Heart left ventricle (tissue), 13 donors: ENCODE results near the gene CPNE9.

ENCODE experiments used
- CTCF ChIP-seq, 12 donors: fragments of 200-600 bp; sonication (generic) in 4 of 12; IDR thresholded peaks; one replicate each; pipeline versions ENCODE4 v1.5.0 to v1.8.0; 2018 to 2022; ENCODE audit warnings: antibody characterized with exemption in 12 of 12, mild to moderate bottlenecking in 5 of 12
- POLR2A ChIP-seq, 2 donors: fragments of 450-650 bp; IDR thresholded peaks; one replicate each; pipeline ENCODE4 v1.6.1; 2017; ENCODE audit warnings: antibody characterized with exemption in 2 of 2, mild to moderate bottlenecking in 2 of 2, moderate library complexity in 2 of 2
- donor health status: ischemic (EF 13 %, LVEDD 7.1; RV severe dilation, severe dysfunction).
- donor health status: DM: no; HTN: yes; CAD: no.
- donor health status: DM: no; HTN: no; CAD: no.
- donor health status: ischemic (EF 25% LVEDD 6.9; RV normal size, moderate dysfunction).
- donor health status: ischemic (EF 25% LVEDD 5.7; RV mildly dilated, moderate dysfunction).
- donor health status: ischemic (EF 35%, LVEDD 5.7; RV mildly dilated, moderate dysfunction).
- donor health status: nonischemic (EF 11% LVEDD 7.7; RV severe dilation, severe dysfunction).
- donor health status: DM: yes; HTN: yes; CAD: no.
- donor health status: PGD.
- donor health status: ischemic (EF 29% LVEDD 5.4; RV normal size, mild dysfunction).
- donor health status: nonischemic (EF 23%, LVEDD 6.1; RV moderate dilation, normal function).

DNA sequence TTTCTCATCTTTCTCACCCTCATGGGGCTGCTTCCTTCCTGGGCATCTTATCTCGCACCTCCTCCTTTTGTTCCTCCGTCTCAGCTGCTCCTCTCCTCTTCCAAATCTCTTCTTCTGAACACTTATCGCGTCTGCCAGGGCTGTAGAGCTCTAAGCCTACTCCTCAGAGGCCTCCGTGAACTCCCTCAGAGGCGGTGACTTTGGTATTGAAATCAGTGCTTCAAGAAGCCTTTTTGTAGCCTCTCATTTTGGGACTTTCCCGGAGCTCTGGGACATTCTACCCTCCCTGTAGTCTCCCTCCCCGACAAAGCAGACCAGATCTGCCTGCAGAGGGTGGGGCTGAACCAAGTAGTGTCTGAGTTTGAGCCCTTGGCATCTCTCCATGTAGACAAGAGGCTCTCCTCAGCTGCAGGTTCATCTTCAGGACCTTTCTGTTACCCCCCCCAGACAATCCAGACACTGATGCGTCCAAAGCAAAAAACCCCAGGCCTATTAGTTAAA lies 17.5 kb upstream of the CPNE9 start:
- TF ChIP-seq CTCF (IDR thresholded peaks at IDR 0.05), result no peak
- no peak for TF ChIP-seq POLR2A (IDR thresholded peaks at IDR 0.05)
